ENCODE measurements around the gene CAPN5.
"Not testable (repeated sequence)": the region's sequence is repeated elsewhere in the genome, so short reads cannot be mapped to it uniquely, and the experiment has no call there.

Gene CAPN5

DNA sequence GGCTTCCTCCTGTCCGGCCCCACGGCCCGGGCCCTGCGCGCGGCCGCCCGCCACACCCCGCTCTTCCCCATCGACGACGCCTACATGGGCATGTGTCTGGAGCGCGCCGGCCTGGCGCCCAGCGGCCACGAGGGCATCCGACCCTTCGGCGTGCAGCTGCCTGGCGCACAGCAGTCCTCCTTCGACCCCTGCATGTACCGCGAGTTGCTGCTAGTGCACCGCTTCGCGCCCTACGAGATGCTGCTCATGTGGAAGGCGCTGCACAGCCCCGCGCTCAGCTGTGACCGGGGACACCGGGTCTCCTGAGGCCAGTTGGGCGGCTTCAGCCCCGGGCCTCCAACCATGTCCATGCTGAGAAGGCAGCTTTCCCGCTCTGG lies 26.4 kb upstream of the CAPN5 start:
- H3K36me3 ChIP-seq (ENCODE audit: control insufficient read depth in 2 of 2, insufficient read depth in 2 of 2, low read length in 2 of 2) = peaks cover 0 to 8% of the 10 kb centered on the region in 2 donors
- H3K27ac ChIP-seq (ENCODE audit: low read depth in 2 of 2, low read length in 2 of 2) = no peak overlapping the region
- H3K4me1 ChIP-seq (ENCODE audit: control insufficient read depth in 2 of 2, insufficient read depth in 2 of 2, low read length in 2 of 2) = peaks cover 9 to 16% of the 10 kb centered on the region in 2 donors
- H3K9ac ChIP-seq (ENCODE audit: low read depth in 1 of 2, low read length in 2 of 2) = no peak overlapping the region
- H3K9me3 ChIP-seq (ENCODE audit: control insufficient read depth in 2 of 2, low read length in 2 of 2) = no peaks in the 10 kb centered on the region
- no peak overlapping the region for H3K4me3 ChIP-seq (ENCODE audit: low read length in 2 of 2)
- H3K27me3 ChIP-seq (ENCODE audit: control insufficient read depth in 2 of 2, insufficient read depth in 2 of 2, low read length in 2 of 2) = peaks cover 4% of the 10 kb centered on the region in 2 donors

DNA sequence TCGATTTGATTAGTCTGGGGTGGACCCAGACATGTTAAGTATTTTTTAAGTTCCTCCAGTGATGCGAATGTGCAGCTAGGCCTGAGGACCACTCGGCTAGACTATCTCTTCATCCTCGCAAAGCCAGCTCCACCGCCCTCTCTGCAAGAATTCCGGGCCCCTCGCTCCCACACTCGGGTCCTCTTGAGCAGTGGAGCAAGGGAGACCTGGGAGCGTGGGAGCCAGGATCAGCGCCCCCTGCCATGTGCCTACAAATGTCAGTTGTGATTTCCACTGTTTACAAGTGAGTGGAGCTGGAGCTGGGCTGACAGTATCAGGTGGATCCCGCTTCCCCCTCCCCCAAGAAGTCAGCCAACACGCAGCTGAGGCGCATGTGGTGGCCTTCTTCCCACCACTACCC lies 25.9 kb upstream of the CAPN5 start:
- peaks cover 0 to 8% of the 10 kb centered on the region in 2 donors for H3K36me3 ChIP-seq (ENCODE audit: control insufficient read depth in 2 of 2, insufficient read depth in 2 of 2, low read length in 2 of 2)
- H3K4me1 ChIP-seq (ENCODE audit: control insufficient read depth in 2 of 2, insufficient read depth in 2 of 2, low read length in 2 of 2) = peaks cover 14 to 15% of the 10 kb centered on the region in 2 donors
- H3K4me3 ChIP-seq (ENCODE audit: low read length in 2 of 2) = no peak overlapping the region
- peaks cover 9% of the 10 kb centered on the region in 2 donors for H3K27me3 ChIP-seq (ENCODE audit: control insufficient read depth in 2 of 2, insufficient read depth in 2 of 2, low read length in 2 of 2)
- H3K27ac ChIP-seq (ENCODE audit: low read depth in 2 of 2, low read length in 2 of 2) = no peak overlapping the region
- H3K9ac ChIP-seq (ENCODE audit: low read depth in 1 of 2, low read length in 2 of 2) = no peak overlapping the region
- no peaks in the 10 kb centered on the region for H3K9me3 ChIP-seq (ENCODE audit: control insufficient read depth in 2 of 2, low read length in 2 of 2)

DNA sequence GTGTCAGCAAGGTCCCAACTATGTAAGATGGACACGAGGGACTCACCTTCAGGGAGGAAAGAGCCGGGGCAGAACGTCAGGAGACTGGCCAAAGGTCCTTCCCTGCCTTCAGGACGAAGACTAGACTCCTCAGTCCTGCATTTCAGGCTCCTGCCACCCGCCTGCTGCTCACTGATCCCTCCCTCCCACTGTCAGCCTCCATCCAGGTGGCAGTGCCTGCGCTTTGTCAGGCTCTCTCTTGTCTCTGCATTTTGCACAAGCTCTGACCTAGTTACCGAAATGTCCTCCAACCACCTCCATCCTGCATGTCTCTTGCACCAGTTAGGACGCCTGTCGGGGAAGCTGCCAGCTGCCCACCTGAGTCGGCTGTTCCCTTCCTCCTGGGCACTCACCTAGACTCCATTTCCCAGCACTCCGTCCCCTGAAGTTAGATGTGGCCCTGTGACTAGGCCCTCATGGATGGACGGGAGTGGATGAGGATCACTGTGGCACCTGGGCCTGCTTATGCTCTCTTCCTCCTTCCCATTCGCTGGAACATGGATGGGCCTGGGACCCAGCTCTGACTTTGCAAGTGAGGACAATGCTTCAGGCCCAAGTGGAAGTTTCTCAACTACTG lies 24.6 kb upstream of the CAPN5 start:
- H3K9ac ChIP-seq (ENCODE audit: low read depth in 1 of 2, low read length in 2 of 2) = no peak overlapping the region
- peaks cover 6 to 10% of the 10 kb centered on the region in 2 donors for H3K27me3 ChIP-seq (ENCODE audit: control insufficient read depth in 2 of 2, insufficient read depth in 2 of 2, low read length in 2 of 2)
- no peaks in the 10 kb centered on the region for H3K9me3 ChIP-seq (ENCODE audit: control insufficient read depth in 2 of 2, low read length in 2 of 2)
- peaks cover 0 to 8% of the 10 kb centered on the region in 2 donors for H3K36me3 ChIP-seq (ENCODE audit: control insufficient read depth in 2 of 2, insufficient read depth in 2 of 2, low read length in 2 of 2)
- H3K4me1 ChIP-seq (ENCODE audit: control insufficient read depth in 2 of 2, insufficient read depth in 2 of 2, low read length in 2 of 2) = peaks cover 11 to 16% of the 10 kb centered on the region in 2 donors
- H3K27ac ChIP-seq (ENCODE audit: low read depth in 2 of 2, low read length in 2 of 2) = no peak overlapping the region
- H3K4me3 ChIP-seq (ENCODE audit: low read length in 2 of 2) = no peak overlapping the region

DNA sequence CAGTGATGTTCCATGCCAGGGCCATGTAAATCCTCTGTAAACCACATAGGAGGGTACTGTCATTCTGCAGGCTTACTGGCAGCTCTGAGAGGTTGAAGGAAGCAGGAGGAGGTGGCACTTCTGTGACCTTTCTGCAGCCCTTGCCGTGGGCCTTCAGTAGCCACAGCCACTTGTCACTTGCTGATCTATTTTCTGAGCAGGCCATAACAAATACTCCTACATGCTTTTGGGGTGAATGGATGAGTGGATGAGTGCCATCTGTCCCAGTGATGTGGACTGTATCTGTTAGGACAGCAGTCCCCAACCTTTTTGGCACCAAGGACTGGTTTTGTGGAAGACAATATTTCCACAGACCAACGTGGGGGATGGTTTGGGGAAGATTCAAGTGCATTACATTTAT lies 22.4 kb upstream of the CAPN5 start:
- Histone ChIP-seq H3K27ac (ENCODE audit: low read depth in 2 of 2, low read length in 2 of 2) (no peak overlapping the region), H3K9ac (ENCODE audit: low read depth in 1 of 2, low read length in 2 of 2) (no peak overlapping the region), H3K4me3 (ENCODE audit: low read length in 2 of 2) (no peak overlapping the region), H3K27me3 (ENCODE audit: control insufficient read depth in 2 of 2, insufficient read depth in 2 of 2, low read length in 2 of 2) (peaks cover 6 to 10% of the 10 kb centered on the region in 2 donors), H3K4me1 (ENCODE audit: control insufficient read depth in 2 of 2, insufficient read depth in 2 of 2, low read length in 2 of 2) (peaks cover 18 to 25% of the 10 kb centered on the region in 2 donors), H3K36me3 (ENCODE audit: control insufficient read depth in 2 of 2, insufficient read depth in 2 of 2, low read length in 2 of 2) (peaks cover 0 to 8% of the 10 kb centered on the region in 2 donors), H3K9me3 (ENCODE audit: control insufficient read depth in 2 of 2, low read length in 2 of 2) (no peaks in the 10 kb centered on the region)

DNA sequence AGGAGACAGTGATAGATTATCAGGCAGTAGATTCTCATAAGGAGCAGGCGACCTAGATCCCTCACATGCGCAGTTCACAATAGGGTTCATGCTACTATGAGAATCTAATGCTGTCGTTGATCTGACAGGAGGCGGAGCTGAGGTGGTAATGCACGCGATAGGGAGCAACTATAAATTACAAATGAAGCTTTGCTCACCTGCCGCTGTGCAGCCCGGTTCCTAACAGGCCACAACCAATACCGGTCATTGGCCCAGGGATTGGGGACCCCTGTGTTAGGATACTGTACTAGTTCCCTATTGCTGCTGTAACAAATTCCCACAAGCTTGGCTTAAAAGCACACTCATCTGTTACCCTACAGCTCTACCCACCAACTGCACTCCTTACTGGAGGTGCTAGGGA lies 21.9 kb upstream of the CAPN5 start:
- Histone ChIP-seq H3K27ac (ENCODE audit: low read depth in 2 of 2, low read length in 2 of 2) (no peak overlapping the region), H3K36me3 (ENCODE audit: control insufficient read depth in 2 of 2, insufficient read depth in 2 of 2, low read length in 2 of 2) (peaks cover 0 to 8% of the 10 kb centered on the region in 2 donors), H3K9ac (ENCODE audit: low read depth in 1 of 2, low read length in 2 of 2) (no peak overlapping the region), H3K4me1 (ENCODE audit: control insufficient read depth in 2 of 2, insufficient read depth in 2 of 2, low read length in 2 of 2) (peaks cover 20 to 25% of the 10 kb centered on the region in 2 donors), H3K9me3 (ENCODE audit: control insufficient read depth in 2 of 2, low read length in 2 of 2) (no peaks in the 10 kb centered on the region), H3K4me3 (ENCODE audit: low read length in 2 of 2) (no peak overlapping the region), H3K27me3 (ENCODE audit: control insufficient read depth in 2 of 2, insufficient read depth in 2 of 2, low read length in 2 of 2) (peaks cover 6 to 10% of the 10 kb centered on the region in 2 donors)

DNA sequence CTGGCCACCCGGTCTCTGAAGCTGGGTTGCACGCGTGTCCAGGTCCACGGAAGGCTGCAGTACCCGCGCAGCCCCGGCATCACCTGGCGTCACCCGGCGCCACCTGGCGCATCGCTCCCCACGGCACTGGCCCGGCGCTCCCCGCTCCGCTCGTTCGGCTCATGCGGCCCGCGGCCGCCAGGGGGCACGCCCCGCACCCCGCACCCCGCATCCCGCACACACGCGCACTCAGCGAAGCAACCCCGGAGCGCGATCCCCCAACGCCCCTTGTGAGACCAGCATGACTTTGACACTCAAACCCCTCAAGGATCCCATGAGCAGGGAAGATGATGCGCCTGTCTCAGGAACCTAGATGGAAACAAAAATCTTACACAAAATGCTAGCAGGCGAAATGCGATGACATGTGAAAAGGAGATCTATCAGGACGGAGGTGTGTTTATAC lies 20.7 kb upstream of the CAPN5 start:
- Histone ChIP-seq H3K9ac (ENCODE audit: low read depth in 1 of 2, low read length in 2 of 2) (no peak overlapping the region), H3K36me3 (ENCODE audit: control insufficient read depth in 2 of 2, insufficient read depth in 2 of 2, low read length in 2 of 2) (peaks cover 0 to 8% of the 10 kb centered on the region in 2 donors), H3K27me3 (ENCODE audit: control insufficient read depth in 2 of 2, insufficient read depth in 2 of 2, low read length in 2 of 2) (peaks cover 6 to 10% of the 10 kb centered on the region in 2 donors), H3K9me3 (ENCODE audit: control insufficient read depth in 2 of 2, low read length in 2 of 2) (no peaks in the 10 kb centered on the region), H3K4me1 (ENCODE audit: control insufficient read depth in 2 of 2, insufficient read depth in 2 of 2, low read length in 2 of 2) (peaks cover 20 to 25% of the 10 kb centered on the region in 2 donors), H3K4me3 (ENCODE audit: low read length in 2 of 2) (peak overlapping the region in 1 of 2 donors; percentile 13), H3K27ac (ENCODE audit: low read depth in 2 of 2, low read length in 2 of 2) (peak overlapping the region in 1 of 2 donors; percentile 8)

DNA sequence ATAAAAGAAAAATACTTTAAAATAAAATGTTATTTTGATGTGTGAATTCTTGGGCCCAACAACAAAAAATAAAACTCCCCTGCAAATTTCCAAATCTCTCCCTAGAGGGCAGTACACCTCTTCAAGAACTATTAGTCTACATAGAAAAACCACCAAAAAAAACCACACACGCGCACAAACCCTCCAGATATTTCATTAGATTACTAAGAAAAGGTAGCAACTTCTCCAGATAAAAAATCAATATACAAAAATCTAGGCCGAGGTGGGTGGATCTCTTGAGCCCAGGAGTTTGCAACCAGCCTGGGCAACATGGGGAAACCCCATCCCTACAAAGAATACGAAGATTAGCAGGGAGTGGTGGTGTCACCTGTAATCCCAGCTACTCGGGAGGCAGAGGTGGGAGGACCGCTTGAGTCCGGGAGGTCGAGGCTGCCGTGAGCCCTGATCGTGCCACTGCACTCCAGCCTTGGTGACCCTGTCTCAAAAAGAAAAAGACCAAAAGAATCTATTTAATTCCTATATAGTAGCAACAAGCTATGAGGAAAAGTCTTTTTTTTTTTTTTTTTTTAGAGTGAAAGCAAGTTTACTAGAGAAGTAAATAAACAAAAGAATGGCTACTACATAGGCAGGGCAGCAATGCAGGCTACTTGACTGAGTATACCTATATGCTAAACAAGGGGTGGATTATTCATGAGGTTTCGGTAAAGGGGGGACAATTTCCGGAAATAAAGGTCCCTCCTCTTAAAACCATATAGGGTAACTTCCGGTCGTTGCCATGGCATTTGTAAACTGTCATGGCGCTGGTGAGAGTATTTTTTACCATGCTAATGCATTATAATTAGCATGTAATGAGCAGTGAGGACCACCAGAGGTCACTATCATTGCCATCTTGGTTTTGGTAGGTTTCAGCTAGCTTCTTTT lies 19.5 kb upstream of the CAPN5 start:
- H3K9me3 ChIP-seq (ENCODE audit: control insufficient read depth in 2 of 2, low read length in 2 of 2) = no peaks in the 10 kb centered on the region
- H3K4me3 ChIP-seq (ENCODE audit: low read length in 2 of 2) = peak overlapping the region; percentile 64 to 67
- peak overlapping the region; percentile 68 to 80 for H3K27ac ChIP-seq (ENCODE audit: low read depth in 2 of 2, low read length in 2 of 2)
- peaks cover 6% of the 10 kb centered on the region in 2 donors for H3K27me3 ChIP-seq (ENCODE audit: control insufficient read depth in 2 of 2, insufficient read depth in 2 of 2, low read length in 2 of 2)
- peaks cover 18 to 25% of the 10 kb centered on the region in 2 donors for H3K4me1 ChIP-seq (ENCODE audit: control insufficient read depth in 2 of 2, insufficient read depth in 2 of 2, low read length in 2 of 2)
- peaks cover 0 to 4% of the 10 kb centered on the region in 2 donors for H3K36me3 ChIP-seq (ENCODE audit: control insufficient read depth in 2 of 2, insufficient read depth in 2 of 2, low read length in 2 of 2)
- H3K9ac ChIP-seq (ENCODE audit: low read depth in 1 of 2, low read length in 2 of 2) = peak overlapping the region; percentile 60 to 68

DNA sequence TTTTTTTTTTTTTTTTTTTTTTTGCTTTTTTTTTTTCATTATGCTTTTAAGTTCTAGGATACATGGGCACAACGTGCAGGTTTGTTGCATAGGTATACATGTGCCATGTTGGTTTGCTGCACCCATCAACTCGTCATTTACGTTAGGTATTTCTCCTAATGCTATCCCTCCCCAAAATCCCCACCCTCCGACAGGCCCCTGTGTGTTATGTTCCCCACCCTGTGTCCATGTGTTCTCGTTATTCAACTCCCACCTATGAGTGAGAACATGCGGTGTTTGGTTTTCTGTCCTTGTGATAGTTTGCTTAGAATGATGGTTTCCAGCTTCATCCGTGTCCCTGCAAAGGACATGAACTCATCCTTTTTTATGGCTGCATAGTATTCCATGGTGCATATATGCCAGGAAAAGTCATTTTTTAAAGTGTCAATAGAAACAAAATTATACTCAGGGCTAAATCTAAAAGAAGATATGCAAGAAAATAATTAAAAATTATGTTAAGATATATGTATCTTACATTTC lies 18.8 kb upstream of the CAPN5 start:
- H3K9ac ChIP-seq (ENCODE audit: low read depth in 1 of 2, low read length in 2 of 2); H3K27ac ChIP-seq (ENCODE audit: low read depth in 2 of 2, low read length in 2 of 2); H3K36me3 ChIP-seq (ENCODE audit: control insufficient read depth in 2 of 2, insufficient read depth in 2 of 2, low read length in 2 of 2); H3K9me3 ChIP-seq (ENCODE audit: control insufficient read depth in 2 of 2, low read length in 2 of 2); H3K27me3 ChIP-seq (ENCODE audit: control insufficient read depth in 2 of 2, insufficient read depth in 2 of 2, low read length in 2 of 2); H3K4me3 ChIP-seq (ENCODE audit: low read length in 2 of 2): not testable (repeated sequence)
- peaks cover 15 to 25% of the 10 kb centered on the region in 2 donors for H3K4me1 ChIP-seq (ENCODE audit: control insufficient read depth in 2 of 2, insufficient read depth in 2 of 2, low read length in 2 of 2)

DNA sequence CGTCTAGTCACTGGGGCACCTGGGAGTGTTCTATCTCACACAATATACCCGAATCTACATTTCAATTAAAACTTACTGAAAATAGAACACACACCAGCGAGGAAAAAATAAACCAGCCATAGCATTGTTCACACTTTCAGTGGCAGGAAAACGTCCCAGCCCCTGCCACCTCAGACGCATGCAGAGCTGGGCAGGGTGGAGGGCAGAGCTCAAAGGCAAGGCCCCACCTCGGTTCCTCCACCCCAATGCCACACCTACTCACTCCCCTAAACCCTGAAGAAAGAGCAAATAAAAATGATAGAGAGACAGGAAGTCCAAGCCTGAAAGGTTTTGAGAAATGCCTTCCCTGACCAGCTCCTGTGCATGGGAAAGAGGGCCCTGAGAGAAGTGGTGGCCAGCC lies 17.7 kb upstream of the CAPN5 start:
- H3K27me3 ChIP-seq (ENCODE audit: control insufficient read depth in 2 of 2, insufficient read depth in 2 of 2, low read length in 2 of 2) = peaks cover 6% of the 10 kb centered on the region in 2 donors
- no peaks in the 10 kb centered on the region for H3K9me3 ChIP-seq (ENCODE audit: control insufficient read depth in 2 of 2, low read length in 2 of 2)
- peak overlapping the region; percentile 75 for H3K9ac ChIP-seq (ENCODE audit: low read depth in 1 of 2, low read length in 2 of 2)
- H3K4me1 ChIP-seq (ENCODE audit: control insufficient read depth in 2 of 2, insufficient read depth in 2 of 2, low read length in 2 of 2) = peaks cover 15 to 25% of the 10 kb centered on the region in 2 donors
- H3K36me3 ChIP-seq (ENCODE audit: control insufficient read depth in 2 of 2, insufficient read depth in 2 of 2, low read length in 2 of 2) = no peaks in the 10 kb centered on the region
- peak overlapping the region; percentile 80 to 96 for H3K27ac ChIP-seq (ENCODE audit: low read depth in 2 of 2, low read length in 2 of 2)
- peak overlapping the region; percentile 15 to 31 for H3K4me3 ChIP-seq (ENCODE audit: low read length in 2 of 2)

DNA sequence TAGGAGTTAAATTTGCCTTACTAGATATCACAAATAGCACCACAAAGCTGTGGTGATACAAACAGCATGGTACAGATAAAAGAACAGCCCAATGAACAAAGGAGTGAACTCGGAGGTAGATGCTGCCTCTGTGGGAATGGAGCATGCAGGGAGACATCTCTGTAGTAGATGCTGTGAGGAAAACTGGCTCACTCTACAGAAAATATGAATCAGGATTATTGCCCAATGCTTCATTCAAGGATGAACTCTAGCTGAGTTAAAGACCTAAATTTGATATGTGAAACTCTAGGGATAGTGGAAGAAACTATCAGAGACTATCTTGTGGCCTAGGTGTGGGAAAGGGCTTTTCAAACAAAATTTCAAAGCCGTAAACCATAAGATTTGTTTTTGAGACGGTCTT lies 15.3 kb upstream of the CAPN5 start:
- Histone ChIP-seq H3K9me3 (ENCODE audit: control insufficient read depth in 2 of 2, low read length in 2 of 2) (peaks cover 0 to 6% of the 10 kb centered on the region in 2 donors), H3K27me3 (ENCODE audit: control insufficient read depth in 2 of 2, insufficient read depth in 2 of 2, low read length in 2 of 2) (no peaks in the 10 kb centered on the region), H3K9ac (ENCODE audit: low read depth in 1 of 2, low read length in 2 of 2) (no peak overlapping the region), H3K4me1 (ENCODE audit: control insufficient read depth in 2 of 2, insufficient read depth in 2 of 2, low read length in 2 of 2) (peaks cover 14 to 15% of the 10 kb centered on the region in 2 donors), H3K27ac (ENCODE audit: low read depth in 2 of 2, low read length in 2 of 2) (no peak overlapping the region), H3K36me3 (ENCODE audit: control insufficient read depth in 2 of 2, insufficient read depth in 2 of 2, low read length in 2 of 2) (no peaks in the 10 kb centered on the region), H3K4me3 (ENCODE audit: low read length in 2 of 2) (no peak overlapping the region)
